ENCODE data around the gene KLF6.

- TF ChIP-seq, protein P1, sequence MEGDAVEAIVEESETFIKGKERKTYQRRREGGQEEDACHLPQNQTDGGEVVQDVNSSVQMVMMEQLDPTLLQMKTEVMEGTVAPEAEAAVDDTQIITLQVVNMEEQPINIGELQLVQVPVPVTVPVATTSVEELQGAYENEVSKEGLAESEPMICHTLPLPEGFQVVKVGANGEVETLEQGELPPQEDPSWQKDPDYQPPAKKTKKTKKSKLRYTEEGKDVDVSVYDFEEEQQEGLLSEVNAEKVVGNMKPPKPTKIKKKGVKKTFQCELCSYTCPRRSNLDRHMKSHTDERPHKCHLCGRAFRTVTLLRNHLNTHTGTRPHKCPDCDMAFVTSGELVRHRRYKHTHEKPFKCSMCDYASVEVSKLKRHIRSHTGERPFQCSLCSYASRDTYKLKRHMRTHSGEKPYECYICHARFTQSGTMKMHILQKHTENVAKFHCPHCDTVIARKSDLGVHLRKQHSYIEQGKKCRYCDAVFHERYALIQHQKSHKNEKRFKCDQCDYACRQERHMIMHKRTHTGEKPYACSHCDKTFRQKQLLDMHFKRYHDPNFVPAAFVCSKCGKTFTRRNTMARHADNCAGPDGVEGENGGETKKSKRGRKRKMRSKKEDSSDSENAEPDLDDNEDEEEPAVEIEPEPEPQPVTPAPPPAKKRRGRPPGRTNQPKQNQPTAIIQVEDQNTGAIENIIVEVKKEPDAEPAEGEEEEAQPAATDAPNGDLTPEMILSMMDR (IDR thresholded peaks at IDR 0.05) = peak; percentile 25 to 59 (median 46)
- TF ChIP-seq POLR2A (IDR thresholded peaks at IDR 0.05) = no peak
These were observed 3.4 kb downstream of the KLF6 start for GRCh38 chr10:3781468-3782145.

All from Peyer's patch (tissue), 4 donors.